ENCODE measurements around the gene PARP4.

- TF ChIP-seq EP300 (IDR thresholded peaks at IDR 0.05) (no peak), CTCF (IDR thresholded peaks at IDR 0.05) (no peak)
Measured at GRCh38 chr13:24459726-24460125, 52.9 kb downstream of the PARP4 start.

All from esophagus muscularis mucosa (tissue), 3 donors.